ENCODE results near the gene CYP2J2.
"Not testable (repeated sequence)": the region's sequence is repeated elsewhere in the genome, so short reads cannot be mapped to it uniquely, and the experiment has no call there.

Gene CYP2J2

GRCh38 chr1:59915516-59915915 lies 11.1 kb downstream of the CYP2J2 start:
- no peak overlapping the region for H3K27ac ChIP-seq
- TF ChIP-seq CTCF (conservative IDR thresholded peaks at IDR 0.05): no peak

GRCh38 chr1:59914791-59915286 lies 11.7 kb downstream of the CYP2J2 start:
- H3K27ac ChIP-seq: not testable (repeated sequence)

- no peak for TF ChIP-seq CTCF (conservative IDR thresholded peaks at IDR 0.05)
- H3K27ac ChIP-seq: no peak overlapping the region
Measured at GRCh38 chr1:59908682-59909081, 17.9 kb downstream of the CYP2J2 start.

GRCh38 chr1:59908084-59908483 lies 18.5 kb downstream of the CYP2J2 start:
- H3K27ac ChIP-seq: no peak overlapping the region
- TF ChIP-seq CTCF (conservative IDR thresholded peaks at IDR 0.05): no peak

GRCh38 chr1:59906931-59907330 lies 19.6 kb downstream of the CYP2J2 start:
- H3K27ac ChIP-seq: no peak overlapping the region
- TF ChIP-seq CTCF (conservative IDR thresholded peaks at IDR 0.05): no peak

GRCh38 chr1:59903141-59903754 lies 23.3 kb downstream of the CYP2J2 start:
- TF ChIP-seq CTCF (conservative IDR thresholded peaks at IDR 0.05): peak; percentile 88
- H3K27ac ChIP-seq: peak overlapping the region; percentile 50

GRCh38 chr1:59901770-59902388 lies 24.7 kb downstream of the CYP2J2 start:
- H3K27ac ChIP-seq: peak overlapping the region; percentile 50
- TF ChIP-seq CTCF (conservative IDR thresholded peaks at IDR 0.05): no peak

- no peak for TF ChIP-seq CTCF (conservative IDR thresholded peaks at IDR 0.05)
- no peak overlapping the region for H3K27ac ChIP-seq
Measured at GRCh38 chr1:59900640-59901039, 25.9 kb downstream of the CYP2J2 start.
